Measurements from ENCODE around the gene TMEM198.

GRCh38 chr2:219530048-219530963 is 13.5 kb upstream of the TMEM198 start:
- TF ChIP-seq POLR2A (IDR thresholded peaks at IDR 0.05; ENCODE audit: low read depth, low read length), result no peak
- TF ChIP-seq POLR2AphosphoS5 (IDR thresholded peaks at IDR 0.05; ENCODE audit: low read depth, low read length), result no peak
- TF ChIP-seq TAF1 (IDR thresholded peaks at IDR 0.05; ENCODE audit: borderline replicate concordance, low read depth, low read length), result no peak
